H1 (cell line): ENCODE data around the gene LRCH1. TPM values are rescaled to one million over a fixed set of nuclear protein-coding genes. Genes with fewer than 3 reads are reported as not detected.

Experiments
- ASH2L ChIP-seq: fragments of 200-600, 300-600 bp; sonication (generic); IDR thresholded peaks from one replicate; pipeline ENCODE4 v1.7.1; 2017; ENCODE audit warnings: low read length
- EZH2 ChIP-seq: fragments of 200-600 bp; sonication (generic); IDR thresholded peaks from 2 replicates; pipeline ENCODE4 v1.7.1; 2012; ENCODE audit warnings: low read depth, mild to moderate bottlenecking, moderate library complexity, low read length, inconsistent platforms; ENCODE audit not compliant: severe bottlenecking
- GABPA ChIP-seq: IDR thresholded peaks from 2 replicates; pipeline ENCODE4 v1.6.1; 2011; ENCODE audit warnings: mild to moderate bottlenecking, low read length, moderate library complexity, borderline replicate concordance; ENCODE audit not compliant: insufficient read depth
- JUND ChIP-seq: IDR thresholded peaks from 2 replicates; pipeline ENCODE4 v1.6.1; 2011; ENCODE audit warnings: mild to moderate bottlenecking, improper control_type of control experiment, low read length
- PHF8 ChIP-seq: fragments of 200-600 bp; sonication (generic); conservative IDR thresholded peaks from 2 replicates; pipeline ENCODE4 v1.7.1; 2012; ENCODE audit warnings: low read depth, mild to moderate bottlenecking, inconsistent platforms, low read length, moderate library complexity
- RNF2 ChIP-seq: fragments of 200-900, 300-1000 bp; sonication (generic); IDR thresholded peaks from 2 replicates; pipeline ENCODE4 v1.7.1; 2016; ENCODE audit warnings: borderline replicate concordance, low read depth, mild to moderate bottlenecking, antibody characterized with exemption, low read length; ENCODE audit not compliant: poor library complexity, severe bottlenecking; ENCODE audit errors: missing control alignments
- SAP30 ChIP-seq: fragments of 300-600 bp; sonication (generic); IDR thresholded peaks from 2 replicates; pipeline ENCODE4 v1.7.1; 2012; ENCODE audit warnings: low read length, moderate library complexity, mild to moderate bottlenecking, inconsistent platforms; ENCODE audit not compliant: insufficient read depth, insufficient replicate concordance
- SUZ12 ChIP-seq: fragments of 200-600 bp; sonication (generic); IDR thresholded peaks from 2 replicates; pipeline ENCODE4 v1.6.1; 2012; ENCODE audit warnings: mild to moderate bottlenecking, inconsistent platforms, low read length, moderate library complexity, mixed read lengths
- polyA plus RNA-seq, 7 experiments: library from polyadenylated mRNA; depleted of rRNA in 3 of 7; stranded (reverse) in 5 of 7; unstranded in 2 of 7; fragments of >200 nt in 5 of 7; fragments of 200-250 nt in 2 of 7; gene quantifications; 1 replicate in 5 of 7; 2 replicates in 1 of 7; 4 replicates in 1 of 7; pipeline versions ENCODE4 v1.2.1 to v1.2.3, GENCODE V29; 2011 to 2013; ENCODE audit warnings: missing spikeins in 2 of 7, mixed read lengths in 2 of 7
- total RNA-seq: library from RNA; stranded (reverse); fragmentation: NEBNext Ultra II Directional; extraction: Animal tissue kit (Norgen Biotek cat#: 25700); gene quantifications from 2 replicates; pipeline ENCODE4 v1.2.1, GENCODE V29; 2021
- TF ChIP-seq, protein P1 (sequence below): IDR thresholded peaks from 2 replicates; pipeline ENCODE4 v1.6.1; 2012; ENCODE audit warnings: inconsistent platforms

The LRCH1 gene
- total and polyA plus RNA-seq, 2 of the 8 experiments (the other 6 are each of a cell fraction or from before 2014, with no cell fraction given), result 3.0 to 10.1 TPM

DNA sequence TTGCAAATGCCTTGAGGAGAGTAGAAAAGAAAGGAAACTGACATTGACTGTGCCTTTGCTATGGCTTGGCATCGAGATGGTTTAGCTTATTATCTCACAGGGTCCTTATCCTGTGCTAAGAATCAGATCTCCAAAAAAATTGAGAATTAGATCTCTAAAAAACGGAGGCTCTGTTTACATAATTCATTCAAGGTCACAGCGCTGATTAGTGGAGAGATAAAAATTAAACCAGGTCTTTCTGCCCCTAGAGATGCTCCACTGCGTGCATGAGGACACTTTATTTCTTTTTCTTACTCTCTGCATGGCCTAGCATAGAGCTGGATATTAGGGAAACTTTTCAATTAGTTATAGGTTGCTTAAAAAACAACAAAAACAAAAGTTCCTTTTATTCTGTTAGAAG is 17.3 kb downstream of the LRCH1 start (continued):
- TF ChIP-seq ASH2L (no peak), SAP30 (no peak), GABPA (no peak), EZH2 (no peak), PHF8 (no peak), SUZ12 (no peak), JUND (no peak), RNF2 (no peak)
- TF ChIP-seq, protein P1, sequence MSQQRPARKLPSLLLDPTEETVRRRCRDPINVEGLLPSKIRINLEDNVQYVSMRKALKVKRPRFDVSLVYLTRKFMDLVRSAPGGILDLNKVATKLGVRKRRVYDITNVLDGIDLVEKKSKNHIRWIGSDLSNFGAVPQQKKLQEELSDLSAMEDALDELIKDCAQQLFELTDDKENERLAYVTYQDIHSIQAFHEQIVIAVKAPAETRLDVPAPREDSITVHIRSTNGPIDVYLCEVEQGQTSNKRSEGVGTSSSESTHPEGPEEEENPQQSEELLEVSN, result no peak
